Loucy (cell line): ENCODE results near the gene DGKI.

Source experiments
- EZH2phosphoT487 ChIP-seq: fragments of 200-600 bp; IDR thresholded peaks from 2 replicates; pipeline ENCODE4 v1.6.1; 2018; ENCODE audit warnings: antibody characterized with exemption, mild to moderate bottlenecking, moderate library complexity, borderline replicate concordance
- TF ChIP-seq, protein P1 (sequence below): fragments of 200-600 bp; sonication (generic); conservative IDR thresholded peaks from 2 replicates; pipeline ENCODE4 v1.5.1; 2014; ENCODE audit warnings: mild to moderate bottlenecking, antibody characterized with exemption, low read length

DNA sequence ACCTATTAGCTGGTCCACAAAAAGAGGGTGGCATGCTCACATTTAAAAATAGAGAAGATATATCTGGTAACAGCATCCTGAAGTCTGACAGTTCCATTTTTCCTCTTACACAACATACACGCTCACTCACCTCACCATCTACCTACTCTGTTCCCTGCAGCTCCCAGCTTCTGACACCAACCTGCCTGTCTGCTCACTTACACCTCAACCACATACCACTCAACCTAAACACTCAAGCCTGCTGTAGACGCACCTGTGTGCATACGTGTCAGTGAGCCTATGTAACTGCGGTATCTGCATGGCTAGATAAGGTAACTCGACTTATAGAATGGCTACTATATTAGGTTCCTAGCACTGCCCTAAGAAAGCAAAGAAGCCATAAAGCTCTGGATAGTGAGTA, 174.9 kb downstream of the DGKI start:
- TF ChIP-seq, protein P1, sequence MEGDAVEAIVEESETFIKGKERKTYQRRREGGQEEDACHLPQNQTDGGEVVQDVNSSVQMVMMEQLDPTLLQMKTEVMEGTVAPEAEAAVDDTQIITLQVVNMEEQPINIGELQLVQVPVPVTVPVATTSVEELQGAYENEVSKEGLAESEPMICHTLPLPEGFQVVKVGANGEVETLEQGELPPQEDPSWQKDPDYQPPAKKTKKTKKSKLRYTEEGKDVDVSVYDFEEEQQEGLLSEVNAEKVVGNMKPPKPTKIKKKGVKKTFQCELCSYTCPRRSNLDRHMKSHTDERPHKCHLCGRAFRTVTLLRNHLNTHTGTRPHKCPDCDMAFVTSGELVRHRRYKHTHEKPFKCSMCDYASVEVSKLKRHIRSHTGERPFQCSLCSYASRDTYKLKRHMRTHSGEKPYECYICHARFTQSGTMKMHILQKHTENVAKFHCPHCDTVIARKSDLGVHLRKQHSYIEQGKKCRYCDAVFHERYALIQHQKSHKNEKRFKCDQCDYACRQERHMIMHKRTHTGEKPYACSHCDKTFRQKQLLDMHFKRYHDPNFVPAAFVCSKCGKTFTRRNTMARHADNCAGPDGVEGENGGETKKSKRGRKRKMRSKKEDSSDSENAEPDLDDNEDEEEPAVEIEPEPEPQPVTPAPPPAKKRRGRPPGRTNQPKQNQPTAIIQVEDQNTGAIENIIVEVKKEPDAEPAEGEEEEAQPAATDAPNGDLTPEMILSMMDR: no peak
- TF ChIP-seq EZH2phosphoT487: no peak
